Left lung (tissue), 10 donors: ENCODE measurements around the gene SYT1. TPM values are rescaled to one million over a fixed set of nuclear protein-coding genes. Genes with fewer than 3 reads are reported as not detected.

ENCODE experiments used
- ATAC-seq: fragments of 200-7000 bp; cut with Tn5 transposase; one replicate; pipeline ENCODE4 v1.9.1; 2020; ENCODE audit warnings: moderate library complexity
- DNase-seq, 4 donors: peaks; one replicate each; pipeline ENCODE4 v3.0.0-alpha.2; 2013 to 2020
- H3K27ac ChIP-seq, 2 donors: fragments of 200-600 bp; sonication (generic) in 1 of 2; one replicate each; pipeline versions ENCODE4 v1.5.0 to v1.8.0; 2020 to 2021
- H3K27me3 ChIP-seq, 2 donors: fragments of 200-600 bp; sonication (generic) in 1 of 2; one replicate each; pipeline versions ENCODE4 v1.5.0 to v1.8.0; 2020 to 2021
- H3K36me3 ChIP-seq, 2 donors: fragments of 200-600 bp; sonication (generic) in 1 of 2; one replicate each; pipeline versions ENCODE4 v1.5.0 to v1.8.0; 2020 to 2021
- H3K4me1 ChIP-seq, 2 donors: fragments of 200-600 bp; one replicate each; pipeline ENCODE4 v1.8.0; 2021
- H3K4me3 ChIP-seq, 2 donors: fragments of 200-600 bp; sonication (generic) in 1 of 2; one replicate each; pipeline versions ENCODE4 v1.5.0 to v1.8.0; 2020 to 2021; ENCODE audit warnings: mild to moderate bottlenecking in 1 of 2
- H3K9me3 ChIP-seq, 2 donors: fragments of 200-600 bp; sonication (generic) in 1 of 2; one replicate each; pipeline versions ENCODE4 v1.5.0 to v1.8.0; 2020 to 2021
- CTCF ChIP-seq, 2 donors: fragments of 200-600 bp; sonication (generic) in 1 of 2; IDR thresholded peaks; one replicate each; pipeline versions ENCODE4 v1.5.0 to v1.8.0; 2021; ENCODE audit warnings: antibody characterized with exemption in 2 of 2
- intact Hi-C, 2 donors: fragments of 100-400 bp; cut with DNase I; formaldehyde crosslinking; loops; one replicate each; pipeline versions ENCODE4 v1.11.2 to v1.14.2; 2022
- polyA plus RNA-seq, 6 donors: library from polyadenylated mRNA; unstranded; fragments of 120-200 nt; gene quantifications; one replicate each; pipeline ENCODE4 v1.2.1, GENCODE V29; 2013; ENCODE audit not compliant: insufficient read length in 6 of 6
- total RNA-seq, 2 donors: library from RNA; stranded (reverse); fragmentation: NEBNext Ultra II Directional; extraction: Animal tissue kit (Norgen Biotek cat#: 25700); gene quantifications; one replicate each; pipeline ENCODE4 v1.2.1, GENCODE V29; 2021
- donor health status: DM: no; HTN: yes; CAD: no.
- donor health status: DM: no; HTN: no; CAD: no.

The SYT1 gene
- total and polyA plus RNA-seq, 8 donors: 1.5 to 6.9 (median 4.8) TPM

DNA sequence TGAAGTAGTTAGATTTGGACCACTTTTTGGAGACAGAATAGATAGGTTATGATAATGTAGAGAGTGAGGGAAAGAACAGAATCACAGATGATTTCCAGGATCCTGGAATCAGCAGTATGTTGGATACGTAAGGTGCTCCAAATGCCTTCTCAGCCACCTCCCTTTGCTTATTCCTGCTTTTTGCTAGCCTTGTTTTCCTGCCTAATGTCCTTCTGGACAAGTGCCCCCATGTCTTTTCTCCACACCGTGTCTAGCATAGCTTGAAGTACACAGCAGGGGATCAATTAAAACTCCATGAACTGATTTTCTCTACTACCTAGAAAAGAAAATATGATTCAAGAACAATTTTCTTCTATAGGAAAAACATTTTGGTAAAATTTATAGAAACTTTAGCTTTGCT is 144.0 kb downstream of the SYT1 start:
- no peak for ATAC-seq
- intact Hi-C loops: no loop called here
- no peak overlapping the region for H3K4me3 ChIP-seq
- H3K27ac ChIP-seq: no peak overlapping the region
- H3K36me3 ChIP-seq: no peaks in the 10 kb centered on the region
- no peak for DNase-seq
- H3K9me3 ChIP-seq: no peaks in the 10 kb centered on the region
- no peaks in the 10 kb centered on the region for H3K4me1 ChIP-seq
- H3K27me3 ChIP-seq: no peaks in the 10 kb centered on the region
- no peak for TF ChIP-seq CTCF (IDR thresholded peaks at IDR 0.05)

DNA sequence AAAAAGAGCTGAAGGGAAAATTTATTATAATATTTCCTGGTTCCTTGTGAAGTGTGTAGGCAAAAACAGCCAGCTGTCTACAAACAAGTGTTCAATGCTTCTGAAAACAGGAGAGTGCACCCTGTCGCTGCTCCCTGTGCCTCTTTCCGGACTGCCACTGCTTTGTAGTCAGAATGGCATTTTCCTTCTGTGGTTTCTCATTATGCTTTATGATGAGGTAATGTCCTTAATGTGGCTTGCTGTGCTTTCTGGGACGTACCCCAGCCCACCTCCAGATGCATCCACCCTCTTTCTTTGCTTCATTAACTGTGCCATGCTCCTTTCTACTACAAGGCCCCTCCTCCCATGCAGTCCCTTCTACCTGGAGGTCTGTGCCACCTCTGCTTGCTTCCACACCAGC is 148.1 kb downstream of the SYT1 start:
- Histone ChIP-seq H3K4me3 (no peak overlapping the region), H3K9me3 (peaks cover 0 to under 1% of the 10 kb centered on the region in 2 donors), H3K27ac (no peak overlapping the region), H3K36me3 (no peaks in the 10 kb centered on the region), H3K4me1 (no peaks in the 10 kb centered on the region), H3K27me3 (no peaks in the 10 kb centered on the region)
- no peak for TF ChIP-seq CTCF (IDR thresholded peaks at IDR 0.05)
- intact Hi-C loops: no loop called here
- DNase-seq (no peak), ATAC-seq (no peak)

DNA sequence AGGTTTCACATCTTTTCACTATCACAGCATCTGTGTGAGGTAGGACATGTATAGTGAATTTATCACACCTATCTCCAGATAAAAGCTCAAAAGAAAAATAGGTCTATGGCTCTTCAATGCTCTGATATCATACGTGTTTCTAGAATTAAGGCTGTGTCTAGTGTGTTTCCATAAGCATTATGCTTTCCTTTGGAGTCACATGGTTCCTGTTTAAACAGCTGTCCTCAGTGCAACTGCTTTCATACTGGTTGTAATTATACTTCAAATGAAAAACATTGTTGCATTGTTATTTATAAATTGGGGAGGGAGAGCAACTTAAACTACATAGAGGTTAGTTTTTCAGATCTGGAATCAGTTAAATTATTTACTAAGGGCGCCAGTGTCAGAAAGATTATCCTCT is 151.6 kb downstream of the SYT1 start:
- intact Hi-C loops: no loop called here
- Histone ChIP-seq H3K9me3 (peaks cover 0 to 3% of the 10 kb centered on the region in 2 donors), H3K27ac (no peak overlapping the region), H3K4me3 (no peak overlapping the region), H3K4me1 (no peaks in the 10 kb centered on the region), H3K27me3 (no peaks in the 10 kb centered on the region), H3K36me3 (no peaks in the 10 kb centered on the region)
- ATAC-seq (no peak), DNase-seq (no peak)
- TF ChIP-seq CTCF (IDR thresholded peaks at IDR 0.05): no peak

GRCh38 chr12:79019672-79020071 is 155.1 kb downstream of the SYT1 start:
- no peak for ATAC-seq
- H3K27ac ChIP-seq: no peak overlapping the region
- H3K4me1 ChIP-seq: no peaks in the 10 kb centered on the region
- no peaks in the 10 kb centered on the region for H3K27me3 ChIP-seq
- no peaks in the 10 kb centered on the region for H3K36me3 ChIP-seq
- no peak overlapping the region for H3K4me3 ChIP-seq
- peaks cover 0 to 3% of the 10 kb centered on the region in 2 donors for H3K9me3 ChIP-seq
- DNase-seq: no peak
- TF ChIP-seq CTCF (IDR thresholded peaks at IDR 0.05): no peak
- intact Hi-C loops: no loop called here

- intact Hi-C loops: no loop called here
- Histone ChIP-seq H3K4me1 (no peaks in the 10 kb centered on the region), H3K4me3 (no peak overlapping the region), H3K27ac (no peak overlapping the region), H3K9me3 (peaks cover 0 to 3% of the 10 kb centered on the region in 2 donors), H3K27me3 (no peaks in the 10 kb centered on the region), H3K36me3 (no peaks in the 10 kb centered on the region)
- DNase-seq (no peak), ATAC-seq (no peak)
- no peak for TF ChIP-seq CTCF (IDR thresholded peaks at IDR 0.05)
Measured at GRCh38 chr12:79020106-79020505, 155.5 kb downstream of the SYT1 start.
